OCI-LY3 (cell line): ENCODE measurements around the gene TNS2.

Experiments used
- H2AFZ ChIP-seq: fragments of 200-600, 300-600 bp; shearing (Covaris generic); 2 replicates; pipeline ENCODE4 v1.6.0; 2014; ENCODE audit warnings: antibody characterized with exemption, low read depth, low read length
- H3K27ac ChIP-seq: fragments of 200-600, 300-600 bp; sonication (generic); 2 replicates; pipeline ENCODE4 v1.5.1; 2014; ENCODE audit warnings: mild to moderate bottlenecking, low read length, moderate library complexity, mixed read lengths
- H3K27me3 ChIP-seq: fragments of 200-600, 300-600 bp; sonication (generic); 2 replicates; pipeline ENCODE4 v1.6.1; 2014; ENCODE audit warnings: low read depth, low read length, mixed read lengths
- H3K36me3 ChIP-seq: fragments of 200-600, 300-600 bp; sonication (generic); replicated peaks from 2 replicates; pipeline ENCODE3; 2014; ENCODE audit warnings: low read depth, low read length, mixed read lengths
- H3K4me1 ChIP-seq: fragments of 300-600, 200-600 bp; sonication (generic); 2 replicates; pipeline ENCODE4 v1.6.1; 2014; ENCODE audit warnings: low read length, mixed read lengths
- H3K4me2 ChIP-seq: fragments of 200-600, 300-600 bp; sonication (generic); 2 replicates; pipeline ENCODE4 v1.6.1; 2014; ENCODE audit warnings: low read length, mixed read lengths
- H3K4me3 ChIP-seq: fragments of 300-600, 200-600 bp; sonication (generic); 2 replicates; pipeline ENCODE4 v1.5.1; 2014; ENCODE audit warnings: antibody characterized with exemption, mild to moderate bottlenecking, low read length, moderate library complexity
- H3K79me2 ChIP-seq: fragments of 300-600, 200-600 bp; shearing (Covaris generic); 2 replicates; pipeline ENCODE4 v1.6.1; 2014; ENCODE audit warnings: mild to moderate bottlenecking, low read length, mixed read lengths
- H3K9ac ChIP-seq: fragments of 300-600, 200-600 bp; shearing (Covaris generic); 2 replicates; pipeline ENCODE4 v1.6.0; 2014; ENCODE audit warnings: mild to moderate bottlenecking, low read length, moderate library complexity
- H3K9me3 ChIP-seq: fragments of 200-600, 300-600 bp; shearing (Covaris generic); 2 replicates; pipeline ENCODE4 v1.6.1; 2014; ENCODE audit warnings: low read length, mixed read lengths; ENCODE audit not compliant: insufficient read depth
- H4K20me1 ChIP-seq: fragments of 200-600, 300-600 bp; sonication (generic); 2 replicates; pipeline ENCODE4 v1.6.1; 2016; ENCODE audit warnings: low read length, mixed read lengths; ENCODE audit not compliant: insufficient read depth
- CTCF ChIP-seq: fragments of 200-600, 300-600 bp; sonication (generic); IDR thresholded peaks from 2 replicates; pipeline ENCODE4 v1.5.1; 2014; ENCODE audit warnings: antibody characterized with exemption, low read length, low read depth
- EZH2phosphoT487 ChIP-seq: fragments of 200-600 bp; shearing (Covaris generic); IDR thresholded peaks from 2 replicates; pipeline ENCODE4 v1.6.1; 2018; ENCODE audit warnings: antibody characterized with exemption, mixed run types, low read depth

TNS2 gene

GRCh38 chr12:53098354-53098981, 48.6 kb downstream of the TNS2 start:
- peak overlapping the region; percentile 79 for H3K4me3 ChIP-seq
- no peaks in the 10 kb centered on the region for H3K79me2 ChIP-seq
- H2AFZ ChIP-seq = peak overlapping the region; percentile 95
- no peaks in the 10 kb centered on the region for H3K9me3 ChIP-seq
- no peaks in the 10 kb centered on the region for H3K36me3 ChIP-seq
- H3K9ac ChIP-seq = peak overlapping the region; percentile 51
- H3K4me2 ChIP-seq = peak overlapping the region; percentile 95
- H3K4me1 ChIP-seq = peaks cover 18% of the 10 kb centered on the region
- no peak for TF ChIP-seq CTCF
- no peak for TF ChIP-seq EZH2phosphoT487
- no peak overlapping the region for H3K27ac ChIP-seq
- no peaks in the 10 kb centered on the region for H4K20me1 ChIP-seq
- H3K27me3 ChIP-seq = peaks cover 20% of the 10 kb centered on the region

GRCh38 chr12:53099071-53099882, 49.4 kb downstream of the TNS2 start:
- Histone ChIP-seq H3K79me2 (no peaks in the 10 kb centered on the region), H3K9ac (no peak overlapping the region), H3K4me3 (no peak overlapping the region), H3K36me3 (no peaks in the 10 kb centered on the region), H2AFZ (no peak overlapping the region), H3K27ac (no peak overlapping the region), H3K4me2 (peak overlapping the region; percentile 95), H4K20me1 (no peaks in the 10 kb centered on the region), H3K9me3 (no peaks in the 10 kb centered on the region), H3K4me1 (peaks cover 18% of the 10 kb centered on the region), H3K27me3 (peaks cover 20% of the 10 kb centered on the region)
- TF ChIP-seq CTCF = peak; percentile 88
- TF ChIP-seq EZH2phosphoT487 = no peak

GRCh38 chr12:53100466-53101151, 50.7 kb downstream of the TNS2 start:
- Histone ChIP-seq H3K27ac (no peak overlapping the region), H2AFZ (no peak overlapping the region), H3K9ac (no peak overlapping the region), H3K36me3 (no peaks in the 10 kb centered on the region), H3K27me3 (peaks cover 20% of the 10 kb centered on the region), H3K79me2 (no peaks in the 10 kb centered on the region), H3K4me3 (no peak overlapping the region), H3K4me1 (peaks cover 18% of the 10 kb centered on the region), H4K20me1 (no peaks in the 10 kb centered on the region), H3K9me3 (no peaks in the 10 kb centered on the region), H3K4me2 (no peak overlapping the region)
- TF ChIP-seq EZH2phosphoT487 (no peak), CTCF (no peak)

- no peaks in the 10 kb centered on the region for H4K20me1 ChIP-seq
- H3K4me3 ChIP-seq = no peak overlapping the region
- H3K27ac ChIP-seq = no peak overlapping the region
- H3K27me3 ChIP-seq = peaks cover 18% of the 10 kb centered on the region
- H3K4me2 ChIP-seq = no peak overlapping the region
- H3K9me3 ChIP-seq = no peaks in the 10 kb centered on the region
- H3K9ac ChIP-seq = no peak overlapping the region
- H3K79me2 ChIP-seq = no peaks in the 10 kb centered on the region
- TF ChIP-seq EZH2phosphoT487 (no peak), CTCF (no peak)
- no peaks in the 10 kb centered on the region for H3K36me3 ChIP-seq
- no peak overlapping the region for H2AFZ ChIP-seq
- peaks cover 18% of the 10 kb centered on the region for H3K4me1 ChIP-seq
Measured at GRCh38 chr12:53101266-53101665, 51.4 kb downstream of the TNS2 start.
